Prostate gland (tissue), 2 donors: ENCODE data around the gene SLC25A52.

Source experiments
- CTCF ChIP-seq, 4 experiments: fragments of 200-600 bp in 2 of 4; fragments of 450-650 bp in 2 of 4; sonication (generic) in 2 of 4; IDR thresholded peaks; 1 replicate in 3 of 4; 2 replicates in 1 of 4; pipeline ENCODE4 v1.5.1; 2016 to 2019; ENCODE audit warnings: antibody characterized with exemption in 4 of 4, mild to moderate bottlenecking in 2 of 4, moderate library complexity in 2 of 4
- POLR2A ChIP-seq: fragments of 450-650 bp; IDR thresholded peaks from one replicate; pipeline ENCODE4 v1.6.1; 2016; ENCODE audit warnings: antibody characterized with exemption, mild to moderate bottlenecking
- POLR2AphosphoS5 ChIP-seq: sonication (generic); formaldehyde crosslinking; IDR thresholded peaks from one replicate; pipeline ENCODE4 v1.6.1; 2017; ENCODE audit warnings: antibody characterized with exemption

DNA sequence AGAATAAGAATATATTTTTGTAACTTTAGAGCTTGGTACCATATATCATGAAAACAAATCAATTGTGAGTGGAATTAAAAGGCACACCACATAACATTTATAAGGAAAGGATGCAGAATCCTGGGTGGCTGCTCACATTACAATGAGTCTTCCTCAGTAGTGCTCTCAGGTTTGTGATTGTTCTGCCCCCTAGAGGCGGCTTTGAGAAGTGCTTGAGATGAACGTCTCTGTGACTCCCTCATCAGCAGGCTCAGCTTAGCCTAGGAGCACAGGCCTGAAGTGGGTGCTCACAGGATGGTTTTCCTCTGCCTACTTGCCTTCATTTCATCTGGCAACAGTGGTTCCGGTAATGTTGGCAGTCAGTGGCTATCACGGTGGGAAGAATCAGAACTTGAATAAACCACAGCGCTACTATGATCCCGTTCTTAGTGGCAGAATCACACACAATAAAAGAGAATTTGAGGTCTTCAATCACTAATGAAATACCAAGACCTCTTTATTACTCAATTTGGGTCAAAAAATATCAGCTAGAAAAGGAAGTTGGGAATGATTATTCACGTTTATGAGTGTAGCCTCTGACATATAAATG, 38.2 kb downstream of the SLC25A52 start:
- TF ChIP-seq POLR2A (no peak), POLR2AphosphoS5 (no peak), CTCF (IDR thresholded peaks at IDR 0.05) (peak; percentile 62 to 76 (median 70))
